NT2/D1 (cell line): Measurements from ENCODE around the gene TMEM231.

ENCODE experiments used
- SUZ12 ChIP-seq: IDR thresholded peaks from 2 replicates; pipeline ENCODE4 v1.6.1; 2011; ENCODE audit not compliant: insufficient read length, insufficient read depth; ENCODE audit errors: extremely low read depth
- YY1 ChIP-seq: IDR thresholded peaks from 2 replicates; pipeline ENCODE4 v1.6.1; 2011; ENCODE audit not compliant: insufficient read length, insufficient read depth
- ZNF274 ChIP-seq: IDR thresholded peaks from 2 replicates; pipeline ENCODE4 v1.6.1; 2011; ENCODE audit warnings: mild to moderate bottlenecking, low read depth, low read length

GRCh38 chr16:75491876-75492275, 64.2 kb downstream of the TMEM231 start:
- TF ChIP-seq ZNF274: no peak
- no peak for TF ChIP-seq SUZ12
- TF ChIP-seq YY1: no peak
